ENCODE results near the gene GAREM1.

Gene GAREM1

GRCh38 chr18:32422978-32423740 is 47.5 kb downstream of the GAREM1 start:
- no peak for DNase-seq

GRCh38 chr18:32422201-32422600 is 48.5 kb downstream of the GAREM1 start:
- no peak for DNase-seq

GRCh38 chr18:32420084-32420750 is 50.5 kb downstream of the GAREM1 start:
- no peak for DNase-seq

GRCh38 chr18:32418148-32418547 is 52.5 kb downstream of the GAREM1 start:
- DNase-seq, result no peak

GRCh38 chr18:32405588-32405987 is 65.1 kb downstream of the GAREM1 start:
- no peak for DNase-seq

GRCh38 chr18:32401621-32402020 is 69.1 kb downstream of the GAREM1 start:
- DNase-seq, result no peak

GRCh38 chr18:32393407-32393806 is 77.3 kb downstream of the GAREM1 start:
- DNase-seq, result no peak

GRCh38 chr18:32391126-32391525 is 79.6 kb downstream of the GAREM1 start:
- no peak for DNase-seq

- no peak for DNase-seq
Measured at GRCh38 chr18:32389858-32390257, 80.8 kb downstream of the GAREM1 start.

GRCh38 chr18:32389191-32389590 is 81.5 kb downstream of the GAREM1 start:
- DNase-seq, result no peak

GRCh38 chr18:32386471-32386870 is 84.2 kb downstream of the GAREM1 start:
- DNase-seq, result no peak

GRCh38 chr18:32383050-32383819 is 87.4 kb downstream of the GAREM1 start:
- DNase-seq, result no peak

GRCh38 chr18:32381761-32382160 is 88.9 kb downstream of the GAREM1 start:
- no peak for DNase-seq

- DNase-seq, result no peak
Measured at GRCh38 chr18:32380559-32380958, 90.1 kb downstream of the GAREM1 start.

- no peak for DNase-seq
Measured at GRCh38 chr18:32379891-32380290, 90.8 kb downstream of the GAREM1 start.

- DNase-seq, result no peak
Measured at GRCh38 chr18:32378705-32379104, 92.0 kb downstream of the GAREM1 start.

- no peak for DNase-seq
Measured at GRCh38 chr18:32373995-32374394, 96.7 kb downstream of the GAREM1 start.

GRCh38 chr18:32373505-32373904 is 97.2 kb downstream of the GAREM1 start:
- DNase-seq, result no peak

- no peak for DNase-seq
Measured at GRCh38 chr18:32372381-32373061, 98.2 kb downstream of the GAREM1 start.

- no peak for DNase-seq
Measured at GRCh38 chr18:32372047-32372380, 98.7 kb downstream of the GAREM1 start.

- DNase-seq, result no peak
Measured at GRCh38 chr18:32371384-32371783, 99.3 kb downstream of the GAREM1 start.

GRCh38 chr18:32368991-32369390 is 101.7 kb downstream of the GAREM1 start:
- no peak for DNase-seq

GRCh38 chr18:32368170-32368569 is 102.5 kb downstream of the GAREM1 start:
- no peak for DNase-seq
